A549 (cell line): Measurements from ENCODE around the gene FER.

Experiments used
- CBX8 ChIP-seq: fragments of 200-600 bp; sonication (generic); IDR thresholded peaks from 2 replicates; pipeline ENCODE4 v1.6.1; 2016
- CTCF ChIP-seq: fragments of >200 bp; sonication (Bioruptor Twin); formaldehyde crosslinking; IDR thresholded peaks from 3 replicates; pipeline ENCODE4 v1.5.1; 2016
- EP300 ChIP-seq, 2 experiments: fragments of >200 bp; sonication (Bioruptor Twin); formaldehyde crosslinking; IDR thresholded peaks; 2 replicates in 1 of 2; 3 replicates in 1 of 2; pipeline ENCODE4 v1.6.1; 2016 to 2017
- USF2 ChIP-seq: fragments of 450-650 bp; IDR thresholded peaks from 2 replicates; pipeline ENCODE4 v1.6.1; 2014; ENCODE audit warnings: antibody characterized with exemption

GRCh38 chr5:108867656-108868055 lies 120.0 kb downstream of the FER start:
- no peak for TF ChIP-seq CBX8
- no peak for TF ChIP-seq CTCF
- no peak for TF ChIP-seq USF2
- TF ChIP-seq EP300 (IDR thresholded peaks at IDR 0.05), result no peak
